ENCODE data around the gene CD74. TPM values are rescaled to one million over a fixed set of nuclear protein-coding genes. Genes with fewer than 3 reads are reported as not detected.

The CD74 gene
- total and polyA plus RNA-seq, 2 of the 8 experiments (the other 6 are each of a cell fraction or from before 2014, with no cell fraction given): 45.9 to 61.0 TPM

- TF ChIP-seq CHD7 (IDR thresholded peaks at IDR 0.05; ENCODE audit: insufficient replicate concordance, low read length): no peak
- no peak for TF ChIP-seq RBBP5 (IDR thresholded peaks at IDR 0.05; ENCODE audit: borderline replicate concordance, low read depth, low read length)
Observed at GRCh38 chr5:150402901-150403342, 9.8 kb downstream of the CD74 start (continued).
